K562 (cell line): ENCODE data around the gene UNC13C. TPM values are rescaled to one million over a fixed set of nuclear protein-coding genes. Genes with fewer than 3 reads are reported as not detected.

Source experiments
- CHD4 ChIP-seq: fragments of 200-600 bp; sonication (generic); IDR thresholded peaks from 3 replicates; pipeline ENCODE4 v1.6.1; 2012; ENCODE audit warnings: low read depth, mild to moderate bottlenecking, mixed read lengths, low read length, inconsistent platforms; ENCODE audit not compliant: insufficient read depth, insufficient replicate concordance, poor library complexity, severe bottlenecking
- CREB3L1 ChIP-seq: fragments of 450-650 bp; IDR thresholded peaks from 2 replicates; pipeline ENCODE4 v1.6.1; 2014; ENCODE audit warnings: low read depth, mild to moderate bottlenecking, moderate library complexity, borderline replicate concordance
- ESRRB ChIP-seq: fragments of 250-450 bp; sonication (Bioruptor Pico); IDR thresholded peaks from 2 replicates; pipeline ENCODE4 v1.5.0; 2020; ENCODE audit warnings: mild to moderate bottlenecking, moderate library complexity, borderline replicate concordance
- ILF3 ChIP-seq: fragments of 450-650 bp; IDR thresholded peaks from 2 replicates; pipeline ENCODE4 v1.6.1; 2018; ENCODE audit warnings: antibody characterized with exemption, mild to moderate bottlenecking, moderate library complexity, borderline replicate concordance
- MCM7 ChIP-seq, 2 experiments: fragments of 450-650 bp; IDR thresholded peaks; 2 replicates each; pipeline ENCODE4 v1.6.1; 2016 to 2018
- MTA2 ChIP-seq: fragments of 450-650 bp; IDR thresholded peaks from 2 replicates; pipeline ENCODE4 v1.6.1; 2016; ENCODE audit warnings: low read depth
- THAP12 ChIP-seq: fragments of 250-450 bp; sonication (Bioruptor Pico); IDR thresholded peaks from 2 replicates; pipeline ENCODE4 v1.9.0; 2021; ENCODE audit warnings: mild to moderate bottlenecking, inconsistent platforms
- ZBED1 ChIP-seq: IDR thresholded peaks from 2 replicates; pipeline ENCODE4 v1.6.1; 2014
- ZNF398 ChIP-seq: fragments of 250-450 bp; sonication (Bioruptor Pico); IDR thresholded peaks from 2 replicates; pipeline ENCODE4 v1.8.0; 2021; ENCODE audit warnings: moderate library complexity, mild to moderate bottlenecking, inconsistent platforms
- polyA plus RNA-seq, 8 experiments: library from polyadenylated mRNA; depleted of rRNA in 4 of 8; stranded (reverse) in 5 of 8; unstranded in 3 of 8; fragments of >200 nt; fragmentation: Nextera tagmentation in 2 of 8; fragmentation: Illumina TruSeq in 1 of 8; extraction: Ambion mirVana in 2 of 8; extraction: Trizol in 1 of 8; gene quantifications; 2 replicates each; pipeline versions ENCODE4 v1.2.1 to v1.2.3, GENCODE V29; 2011 to 2014; ENCODE audit warnings: inconsistent platforms in 1 of 8, missing spikeins in 1 of 8
- total RNA-seq, 7 experiments: library from RNA; depleted of rRNA in 6 of 7; stranded (reverse); fragments of >200 nt in 6 of 7; fragmentation: Illumina TruSeq in 2 of 7; extraction: Trizol in 2 of 7; gene quantifications; 2 replicates each; pipeline versions ENCODE4 v1.2.1 to v1.2.3, GENCODE V29; 2011 to 2021; ENCODE audit warnings: low replicate concordance in 1 of 7

UNC13C gene
- total and polyA plus RNA-seq, 9 of the 15 experiments (the other 6 are each of a cell fraction or from before 2014, with no cell fraction given) = not detected

- TF ChIP-seq MTA2 (no peak), MCM7 (IDR thresholded peaks at IDR 0.05) (no peak), ZNF398 (CRISPR knock-in tag) (no peak), ILF3 (no peak), ESRRB (CRISPR knock-in tag) (no peak), THAP12 (CRISPR knock-in tag) (no peak), ZBED1 (no peak), CREB3L1 (no peak), CHD4 (no peak)
Measured at GRCh38 chr15:54099010-54099409, 120.8 kb downstream of the UNC13C start (continued).
